ENCODE measurements around the gene RBM20. TPM values are rescaled to one million over a fixed set of nuclear protein-coding genes. Genes with fewer than 3 reads are reported as not detected.

RBM20 gene
- total and polyA plus RNA-seq, 2 experiments from 2014 or later: 0.05 to 0.17 TPM

GRCh38 chr10:110706690-110707098 is 62.6 kb downstream of the RBM20 start (continued):
- no peak for TF ChIP-seq REST (IDR thresholded peaks at IDR 0.05; ENCODE audit: unreplicated experiment)
- TF ChIP-seq ZNF331 (CRISPR knock-in tag; IDR thresholded peaks at IDR 0.05; ENCODE audit: low read depth): no peak

GRCh38 chr10:110708776-110709443 is 64.8 kb downstream of the RBM20 start:
- no peaks in the 10 kb centered on the region for H3F3A ChIP-seq (replicated peaks; ENCODE audit: low read depth)
- ATAC-seq (no peak; the same call in 1 of the 3 replicates), DNase-seq (ENCODE audit: low spot score) (no peak)
- H3K27me3 Mint-ChIP-seq (ENCODE audit: insufficient read depth, low read depth, poor library complexity): no peaks in the 10 kb centered on the region
- H3K4me1 Mint-ChIP-seq: peaks cover 14% of the 10 kb centered on the region
- no peaks in the 10 kb centered on the region for H3K79me2 ChIP-seq (replicated peaks; ENCODE audit: insufficient read depth)
- no peaks in the 10 kb centered on the region for H3K9me2 ChIP-seq (ENCODE audit: insufficient read depth)
- H4K20me1 ChIP-seq (replicated peaks; ENCODE audit: insufficient read depth): no peaks in the 10 kb centered on the region
- H3K27me3 ChIP-seq (ENCODE audit: insufficient read depth): no peaks in the 10 kb centered on the region
- H3K4me3 ChIP-seq: no peak overlapping the region
- H3K36me3 ChIP-seq (ENCODE audit: insufficient read depth): no peaks in the 10 kb centered on the region
- H3K27ac ChIP-seq (ENCODE audit: low read depth): no peak overlapping the region
- H3K4me1 ChIP-seq (ENCODE audit: insufficient read depth): peaks cover 4% of the 10 kb centered on the region; the same call in 1 of the 2 replicates
- H3K27ac Mint-ChIP-seq: no peak overlapping the region
- no peak overlapping the region for H3K4me3 Mint-ChIP-seq
- H2AFZ ChIP-seq: no peak overlapping the region
- no peak for TF ChIP-seq ZNF462 (CRISPR knock-in tag; IDR thresholded peaks at IDR 0.05)
- TF ChIP-seq EZH2 (IDR thresholded peaks at IDR 0.05; ENCODE audit: low read depth, unreplicated experiment): no peak
- no peak for TF ChIP-seq REST (IDR thresholded peaks at IDR 0.05; ENCODE audit: unreplicated experiment)
- no peak overlapping the region for H3K4me2 ChIP-seq
- no peaks in the 10 kb centered on the region for H3K36me3 Mint-ChIP-seq (ENCODE audit: low read depth)
- H3K9me3 Mint-ChIP-seq: no peaks in the 10 kb centered on the region

Measured in GM23338 (cell line).